SK-MEL-5 (cell line): ENCODE measurements around the gene RPS6KA5. TPM values are rescaled to one million over a fixed set of nuclear protein-coding genes. Genes with fewer than 3 reads are reported as not detected.

Source experiments
- DNase-seq: peaks from one replicate; pipeline ENCODE4 v3.0.0-alpha.2; 2016; ENCODE audit warnings: low read depth, low spot score
- in situ Hi-C: cut with HindIII; loops from 2 replicates; pipeline ENCODE4 v1.10.0; 2016; ENCODE audit warnings: low sequenced_read_pairs, high pct_unique_total_duplicates, low pct_unique_long_range_greater_than_20kb
- total RNA-seq: library from RNA; depleted of rRNA; stranded (reverse); fragments of >200 nt; shearing (Covaris generic); gene quantifications from 2 replicates; pipeline ENCODE4 v1.2.3, GENCODE V29; 2014

RPS6KA5 gene
- total RNA-seq, 1 experiment from 2014 or later, result 4.3 TPM

DNA sequence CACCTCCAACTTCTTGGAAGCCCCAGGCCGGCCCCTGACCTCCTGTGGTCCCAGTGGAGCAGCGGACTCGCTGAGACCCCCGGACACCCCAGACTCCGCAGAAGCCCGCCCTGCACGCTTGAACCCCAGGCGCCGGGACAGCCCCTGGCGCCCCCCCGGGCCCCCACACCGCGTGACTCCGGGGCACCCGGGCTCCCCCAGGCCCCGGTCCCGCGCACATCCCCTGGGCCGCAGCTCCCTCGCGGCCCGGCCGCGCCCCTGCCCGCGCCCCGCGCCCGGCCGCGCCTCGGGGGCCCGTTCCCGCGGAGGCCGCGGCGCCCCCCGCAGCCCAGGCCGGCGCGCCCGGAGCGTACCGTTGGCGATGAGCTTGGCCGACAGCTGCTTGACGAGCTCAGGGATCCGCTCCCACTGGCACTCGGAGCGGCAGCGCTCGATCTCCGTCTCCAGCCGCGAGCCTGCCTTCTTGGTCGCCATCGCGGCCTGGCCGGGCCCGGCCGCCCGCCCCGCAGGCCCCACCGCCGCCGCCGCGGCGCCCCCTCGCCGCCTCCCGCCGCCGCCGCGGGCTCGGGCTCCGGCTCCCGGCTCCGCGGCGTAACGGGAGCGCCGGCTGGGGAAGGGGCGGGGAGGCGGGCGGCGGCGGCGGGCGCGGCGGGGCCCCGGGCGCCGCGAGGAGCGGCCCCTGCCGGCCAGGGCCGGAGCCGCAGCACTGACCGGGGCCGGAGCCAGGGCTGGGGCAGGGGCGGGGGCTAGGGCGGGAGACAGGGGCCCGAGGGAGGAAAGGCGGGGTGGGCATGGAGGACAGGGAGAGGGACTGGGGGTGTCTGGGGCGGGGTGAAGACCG lies 244.4 kb downstream of the RPS6KA5 start, which contains the start of gene TTC7B:
TTC7B (minus strand) TSS at position 609 of the 841 bp plus-strand sequence; CDS start at position 474, 135 bp downstream.
- in situ Hi-C loops, result no loop called here
- peak; percentile 30 for DNase-seq

DNA sequence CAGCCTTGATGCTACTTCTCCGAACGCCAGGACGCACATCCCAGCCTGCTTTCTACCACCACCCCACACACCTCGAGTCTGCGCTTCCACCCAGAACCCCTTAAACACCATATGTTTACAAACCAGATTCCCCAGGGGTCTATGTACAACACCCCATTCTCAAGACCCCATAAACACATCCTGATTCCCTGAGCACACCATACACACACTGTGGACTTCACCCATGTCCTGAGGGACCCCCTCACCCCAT lies 244.9 kb downstream of the RPS6KA5 start:
- in situ Hi-C loops, result no loop called here
- no peak for DNase-seq

DNA sequence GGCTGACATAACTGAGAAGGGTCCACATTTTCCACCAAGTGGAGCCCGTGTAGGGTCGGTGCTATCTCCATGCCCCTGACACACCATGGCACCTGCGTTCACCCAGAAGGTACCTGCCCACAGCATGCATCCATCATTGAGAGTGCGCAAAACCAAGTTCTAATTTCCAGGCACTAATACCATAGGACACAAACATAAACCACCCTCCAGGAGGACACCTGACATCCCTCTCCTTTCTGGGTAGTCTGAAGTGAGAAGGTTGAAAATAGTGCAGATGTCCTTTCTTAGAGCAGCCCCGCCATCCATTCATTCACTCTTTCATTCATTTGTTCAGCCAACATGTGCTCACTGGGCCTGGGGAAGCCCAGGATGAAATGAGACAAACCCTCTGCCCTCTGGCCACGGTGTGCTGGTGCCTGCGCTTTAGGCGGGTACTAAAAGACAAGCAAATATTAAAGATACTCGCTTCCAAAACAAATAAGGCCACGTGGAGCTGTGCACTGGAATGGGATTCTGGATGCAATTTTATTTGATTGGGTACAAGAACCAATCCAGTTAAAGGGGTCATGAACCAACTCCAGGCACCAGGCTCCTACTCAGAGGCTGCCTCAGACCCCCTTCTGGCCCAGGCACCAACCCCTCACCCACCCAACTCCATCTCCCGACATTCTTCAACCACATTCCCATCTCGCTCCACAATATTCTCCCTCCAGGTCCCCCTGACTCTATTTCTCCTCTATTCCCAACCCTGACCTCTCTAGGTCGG lies 245.5 kb downstream of the RPS6KA5 start:
- in situ Hi-C loops, result no loop called here
- no peak for DNase-seq

DNA sequence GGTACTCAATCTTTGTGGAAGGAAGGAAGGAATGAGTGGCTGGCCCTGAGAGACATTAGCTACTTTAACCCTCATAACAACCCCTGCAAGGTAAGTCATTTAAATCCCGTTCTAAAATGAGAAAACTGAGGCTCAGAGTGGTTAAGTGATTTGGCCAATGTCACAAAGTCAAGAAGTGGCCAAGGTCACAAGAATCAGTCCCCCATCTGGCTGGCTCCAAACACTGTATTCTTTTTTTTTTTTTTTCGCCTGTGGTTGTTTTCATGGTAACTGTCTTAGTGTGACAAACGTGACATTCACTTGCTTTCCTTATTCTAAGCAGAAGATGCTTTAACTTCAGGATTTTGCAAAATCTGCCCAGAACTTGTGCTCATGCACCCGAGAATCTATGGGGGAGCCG lies 247.0 kb downstream of the RPS6KA5 start:
- DNase-seq, result no peak
- in situ Hi-C loops, result no loop called here

DNA sequence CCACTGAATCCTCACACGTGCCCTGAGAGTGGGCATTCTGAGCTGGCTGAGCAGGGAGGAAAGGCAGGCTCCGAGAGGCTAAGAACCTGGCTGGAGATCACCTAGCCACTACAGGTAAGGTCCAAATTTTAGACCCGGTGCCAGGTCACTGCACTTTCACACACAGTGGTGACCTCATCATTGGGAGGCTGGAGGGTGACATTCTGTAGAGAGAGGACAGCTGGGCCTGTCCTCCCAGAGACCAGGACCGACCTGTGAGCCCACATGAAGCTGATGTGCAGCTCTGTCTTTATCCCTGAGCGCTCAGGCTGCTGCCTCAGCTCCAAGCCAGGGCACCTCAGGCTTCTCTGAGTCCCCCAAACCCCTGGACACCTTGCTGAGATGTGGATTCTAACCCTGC lies 248.3 kb downstream of the RPS6KA5 start:
- no peak for DNase-seq
- in situ Hi-C loops, result no loop called here

DNA sequence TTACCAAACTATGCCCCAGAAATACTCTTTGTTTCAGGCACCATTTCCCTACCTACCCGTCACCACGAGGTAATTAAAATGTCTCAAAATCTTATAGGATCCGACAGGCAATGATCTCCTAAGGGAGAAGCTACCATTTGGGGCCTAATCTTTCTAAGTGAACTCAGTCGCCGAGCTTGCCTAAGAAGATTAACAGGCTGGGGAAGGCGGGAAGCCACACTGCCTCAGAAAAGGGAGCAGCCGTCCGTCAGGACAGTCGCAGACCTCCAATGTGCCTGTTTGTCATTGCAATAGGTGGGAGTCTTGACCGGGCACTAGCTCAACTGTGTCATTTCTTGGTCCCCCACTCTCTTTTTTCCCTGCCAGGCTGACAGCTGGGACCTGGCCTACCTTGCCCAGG lies 248.8 kb downstream of the RPS6KA5 start:
- in situ Hi-C loops, result no loop called here
- no peak for DNase-seq

DNA sequence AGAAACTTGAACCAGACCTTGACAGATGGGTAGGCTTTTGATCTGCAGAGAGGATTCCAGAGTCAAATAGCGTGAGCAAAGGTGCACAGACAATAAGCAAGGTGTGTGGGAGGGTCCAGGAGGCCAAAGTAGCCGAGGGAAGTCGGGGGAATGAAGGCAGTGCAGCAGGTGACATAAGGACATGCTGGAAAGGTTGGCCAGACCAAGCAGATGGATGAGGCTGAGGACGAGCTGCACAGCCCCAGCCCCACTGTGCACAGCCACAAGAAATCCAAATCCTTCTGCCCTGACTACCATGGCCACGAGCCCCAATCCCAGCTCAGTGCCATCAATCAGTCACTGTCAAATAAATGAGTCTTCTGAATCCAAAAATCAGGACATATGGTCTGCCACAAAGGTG lies 249.6 kb downstream of the RPS6KA5 start:
- no peak for DNase-seq
- in situ Hi-C loops, result no loop called here

DNA sequence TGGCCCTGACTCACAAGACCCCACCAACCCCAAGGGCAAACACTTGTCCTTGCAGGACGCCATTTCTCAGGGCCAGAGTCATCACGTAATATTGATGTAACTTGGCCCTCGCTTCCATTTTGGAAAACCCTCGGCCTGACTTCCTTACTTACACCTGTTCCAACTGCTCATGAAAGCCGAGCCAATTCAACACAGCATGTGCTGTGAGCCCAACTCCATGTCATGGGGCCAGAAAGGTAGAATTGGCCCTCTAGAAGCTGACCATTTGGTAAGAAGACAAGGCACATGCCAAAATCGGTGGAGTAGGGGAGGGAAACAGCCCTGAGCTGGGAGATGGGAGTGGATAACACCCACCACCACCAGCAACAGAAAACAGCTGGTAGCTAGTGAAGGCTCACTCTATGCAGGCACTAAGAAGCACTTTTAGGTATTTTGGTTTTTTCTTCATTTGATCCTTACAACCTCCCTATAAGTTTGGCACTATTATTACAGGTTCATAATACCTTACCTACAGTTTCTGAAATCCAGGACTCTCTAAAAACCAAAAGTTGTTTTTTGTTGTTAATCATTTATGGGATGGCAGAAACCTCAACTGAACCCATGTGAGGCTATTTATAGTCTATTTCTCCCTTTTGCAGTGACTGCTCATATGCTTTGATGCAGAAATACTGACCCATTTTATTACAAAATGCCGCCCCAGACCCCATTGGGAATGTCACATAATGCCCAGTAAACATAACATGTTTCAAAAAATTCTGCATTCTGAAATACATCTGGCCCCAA lies 250.7 kb downstream of the RPS6KA5 start:
- in situ Hi-C loops, result no loop called here
- no peak for DNase-seq

DNA sequence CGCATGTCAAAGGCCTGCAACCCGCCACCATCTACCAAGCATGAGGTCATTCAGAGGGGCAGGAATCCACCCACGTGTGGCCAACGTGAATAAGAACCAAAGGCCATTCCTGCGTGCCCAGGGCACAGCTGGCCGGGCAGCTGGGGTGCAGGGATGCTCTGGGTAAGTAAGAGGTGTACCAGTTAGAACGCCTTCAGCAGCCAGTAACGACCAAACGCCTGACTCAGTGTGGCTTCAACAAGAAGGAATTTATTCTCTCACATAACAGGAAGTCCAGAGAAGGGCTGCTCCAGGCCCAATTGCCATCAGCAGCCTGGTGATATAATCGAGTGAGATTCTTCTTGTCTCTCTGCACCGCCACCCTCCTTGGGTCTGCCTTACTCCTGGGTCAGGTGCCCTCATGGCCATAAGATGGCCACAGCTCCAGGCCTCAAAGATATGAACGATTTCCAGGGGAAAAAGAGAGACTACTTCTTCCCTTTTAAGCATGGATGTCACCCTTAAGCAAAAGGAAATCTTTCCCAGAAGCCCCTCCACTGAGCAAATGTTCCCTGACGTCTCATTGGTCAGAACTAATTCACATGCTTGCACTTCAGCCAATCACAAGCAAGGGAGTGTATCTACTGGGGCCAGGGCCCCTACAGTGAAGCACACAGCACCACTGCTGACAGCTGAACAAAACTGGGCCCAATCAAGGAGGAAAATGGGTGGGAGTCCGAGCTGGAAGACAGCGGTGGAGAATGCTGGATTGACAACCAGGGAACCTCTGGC lies 251.5 kb downstream of the RPS6KA5 start:
- no peak for DNase-seq
- in situ Hi-C loops, result no loop called here

DNA sequence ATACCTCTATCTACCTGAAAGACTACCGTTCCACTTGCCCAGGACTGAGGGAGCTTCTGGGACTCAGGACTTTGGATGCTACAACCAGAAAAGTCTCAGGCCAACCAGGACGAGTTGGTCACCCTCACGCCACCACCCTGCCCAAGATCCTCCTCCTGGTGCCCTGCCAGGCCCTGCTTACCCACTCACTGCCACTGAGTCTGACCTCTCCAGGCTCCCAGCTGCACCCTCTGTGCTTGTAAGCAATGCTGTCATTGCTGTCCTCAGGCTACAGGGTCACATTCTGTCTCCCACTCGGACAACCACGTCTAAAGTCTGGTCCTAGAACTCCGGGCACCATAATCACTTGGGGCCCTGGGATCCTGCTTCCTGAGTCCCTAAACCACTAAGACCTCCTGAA lies 253.4 kb downstream of the RPS6KA5 start:
- no peak for DNase-seq
- in situ Hi-C loops, result no loop called here

DNA sequence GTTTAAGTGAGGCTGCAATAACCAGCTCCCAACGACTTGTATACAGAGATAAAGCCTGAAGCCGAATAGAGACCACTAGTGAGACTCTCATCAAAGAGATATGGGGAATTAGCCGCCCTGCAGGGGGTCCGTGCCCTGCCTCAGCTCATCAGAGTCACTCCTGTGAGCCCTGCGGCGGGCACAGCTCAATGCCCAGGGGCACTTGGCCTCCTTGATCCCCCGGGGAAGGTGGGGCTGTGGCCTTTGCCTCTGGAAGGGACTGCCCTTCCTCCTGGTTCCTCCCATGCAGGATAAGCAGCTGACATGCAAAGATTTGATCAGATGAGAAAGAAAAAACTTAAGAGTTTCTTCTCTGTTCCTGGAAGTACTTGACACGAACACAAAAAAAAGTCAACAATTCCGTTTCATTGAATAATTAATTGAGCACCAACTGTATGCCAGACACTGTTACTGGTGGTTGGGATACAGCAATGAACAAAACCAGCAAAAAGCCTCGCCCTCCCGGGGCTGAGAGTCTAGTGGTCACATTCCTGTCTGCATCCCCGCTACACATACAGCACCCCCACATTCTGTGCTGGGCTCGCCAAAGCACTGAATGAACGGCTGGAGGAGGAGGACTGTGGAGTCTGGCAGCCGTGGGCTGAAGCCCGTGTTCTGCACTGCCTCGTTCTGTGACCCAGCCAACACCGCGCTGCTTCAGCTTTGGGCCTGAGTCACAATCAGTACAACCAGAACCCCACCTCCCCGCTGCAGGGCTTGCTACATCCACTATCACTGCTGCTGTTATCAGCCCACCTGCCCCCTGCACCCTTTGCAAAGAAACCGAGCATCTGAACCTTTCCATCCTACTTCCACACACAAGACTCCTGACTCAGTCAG lies 254.5 kb downstream of the RPS6KA5 start:
- no peak for DNase-seq

DNA sequence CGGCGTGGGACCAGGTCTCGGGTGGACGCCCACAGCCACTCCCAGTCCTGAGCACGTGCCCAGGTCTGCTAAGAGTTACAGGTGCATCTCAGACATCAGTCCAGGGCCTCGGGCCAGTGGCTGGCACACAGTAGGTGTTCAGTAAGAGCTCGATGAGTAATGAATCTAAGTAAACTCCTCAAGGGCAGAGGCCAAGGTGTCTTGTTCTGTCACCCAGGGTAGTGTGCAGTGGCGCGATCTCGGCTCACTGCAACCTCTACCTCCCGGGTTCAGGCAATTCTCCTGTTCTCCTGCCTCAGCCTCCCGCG lies 255.4 kb downstream of the RPS6KA5 start:
- no peak for DNase-seq
- in situ Hi-C loops, result no loop called here

More for the DNA sequence above, 254.5 kb downstream of the RPS6KA5 start:
- in situ Hi-C loops, result no loop called here

DNA sequence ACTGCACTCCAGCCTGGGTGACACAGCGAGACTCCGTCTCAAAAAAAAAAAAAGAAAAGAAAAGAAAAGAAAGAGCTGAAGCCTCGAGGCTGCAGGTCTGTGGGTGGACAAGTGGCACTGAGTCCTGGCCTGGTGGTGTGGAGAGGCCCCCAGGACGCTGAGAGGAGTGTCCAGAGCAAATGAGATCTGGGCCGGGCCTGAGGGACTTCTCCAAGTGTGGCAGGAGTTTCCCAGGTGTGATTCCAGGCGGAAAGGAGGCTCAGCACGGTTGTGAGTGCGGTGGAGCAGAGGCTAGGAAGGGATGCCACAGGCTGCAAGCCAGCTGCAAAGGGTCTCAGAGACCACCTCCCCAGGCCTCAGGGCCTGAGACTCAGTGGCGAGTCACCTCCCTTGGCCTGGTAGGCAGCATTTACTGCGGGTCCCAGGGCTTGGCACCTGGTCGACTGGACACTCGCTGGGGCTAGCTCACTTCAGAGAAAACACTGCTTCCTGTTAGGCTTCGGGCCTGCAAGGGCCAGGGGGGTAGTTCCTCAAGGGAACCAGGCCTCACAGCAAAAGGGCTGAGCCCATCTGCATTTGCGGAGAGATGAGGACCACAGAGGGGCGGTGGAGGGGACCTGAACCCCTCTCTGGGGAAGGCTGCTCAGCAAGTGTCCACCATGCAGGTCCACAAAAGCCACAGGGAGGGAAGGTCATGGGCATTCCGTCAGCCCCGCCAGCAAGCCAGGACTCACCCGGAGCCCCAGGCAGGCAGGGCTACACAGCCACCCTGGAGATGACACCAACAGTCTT lies 256.0 kb downstream of the RPS6KA5 start:
- no peak for DNase-seq
- in situ Hi-C loops, result no loop called here

DNA sequence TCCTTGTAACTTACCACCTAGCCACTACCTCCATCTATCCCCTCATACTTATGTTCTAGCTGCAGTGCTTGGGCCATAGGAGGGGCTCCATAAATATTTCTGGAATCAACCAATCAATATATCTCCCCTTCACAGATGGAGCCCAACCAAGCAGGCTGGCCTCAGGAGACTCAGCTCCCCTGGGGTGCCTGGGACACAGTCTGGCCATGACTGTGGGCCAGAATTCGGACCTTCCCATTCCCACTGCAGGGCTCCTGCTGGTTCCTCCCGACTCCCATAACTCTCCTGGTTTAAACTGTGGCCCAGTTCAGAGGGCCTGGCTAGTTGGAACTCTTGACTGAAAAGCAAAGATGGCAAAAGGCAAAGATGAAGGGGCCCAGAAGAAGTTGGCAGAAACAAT lies 257.2 kb downstream of the RPS6KA5 start:
- in situ Hi-C loops, result no loop called here
- DNase-seq, result no peak

DNA sequence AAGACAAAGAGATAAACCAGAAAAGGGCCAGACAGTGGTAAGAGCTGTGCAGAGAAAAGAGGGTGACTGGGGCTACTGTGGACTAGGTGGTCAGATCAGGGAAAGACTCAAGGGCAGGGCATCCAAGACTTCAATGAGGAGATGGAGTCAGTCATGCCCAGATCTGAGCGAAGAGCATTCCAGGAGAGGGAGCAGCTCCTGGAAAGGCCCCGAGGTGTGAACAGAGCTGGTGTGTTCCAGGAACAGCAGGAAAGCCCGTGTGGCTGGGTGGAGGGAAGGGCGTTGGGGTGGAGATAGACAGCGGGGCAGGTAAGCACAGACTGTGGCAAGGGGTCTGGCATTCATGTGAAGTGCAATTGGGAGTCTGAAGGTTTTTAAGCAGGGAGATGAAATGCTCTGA lies 261.0 kb downstream of the RPS6KA5 start:
- no peak for DNase-seq
- in situ Hi-C loops, result no loop called here

DNA sequence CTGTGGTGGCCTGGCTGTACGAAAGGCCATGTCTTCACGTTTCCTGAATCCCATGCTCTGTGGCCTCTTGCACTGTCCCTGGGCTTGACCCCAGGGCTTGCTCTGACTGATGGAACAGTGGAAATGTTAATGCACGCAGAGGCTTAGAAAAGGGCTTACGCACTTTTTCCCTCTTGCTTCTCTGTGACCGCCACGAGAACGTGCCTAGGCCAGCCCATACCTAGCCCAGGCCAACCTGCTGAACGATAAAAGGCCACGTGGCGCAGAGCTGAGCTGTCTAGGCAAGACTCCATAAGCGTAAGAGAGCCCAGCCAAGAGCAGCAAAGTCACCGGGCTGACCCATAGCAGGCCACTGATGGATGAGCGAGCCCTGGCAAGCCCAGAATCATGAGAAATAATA lies 262.5 kb downstream of the RPS6KA5 start:
- DNase-seq, result no peak
- in situ Hi-C loops, result no loop called here
